HCT116 (cell line): Measurements from ENCODE around the gene RCSD1. TPM values are rescaled to one million over a fixed set of nuclear protein-coding genes. Genes with fewer than 3 reads are reported as not detected.

Experiments used
- ATAC-seq: fragments of 200-7000 bp; cut with Tn5 transposase; 2 replicates; pipeline ENCODE4 v1.9.1; 2020; ENCODE audit warnings: mild to moderate bottlenecking, moderate library complexity
- BruUV-seq: library from RNA; stranded (reverse); fragments of 400-500 nt; replicated peaks from 2 replicates; lab custom pipeline; 2021; lab: Mats Ljungman, UMichigan
- CTCF ChIA-PET: fragments of 300-600 bp; sonication (Branson Sonifier 250); formaldehyde crosslinking; loops from one replicate; lab custom pipeline; 2021; ENCODE audit warnings: antibody characterized with exemption; lab: Charles Lee
- POLR2A ChIA-PET: fragments of 300-600, 350-600 bp; sonication (Branson Sonifier 250); formaldehyde crosslinking; loops from one replicate; lab custom pipeline; 2021; ENCODE audit warnings: antibody characterized with exemption; lab: Charles Lee
- RAD21 ChIA-PET, 2 experiments: fragments of 300-600 bp; sonication (Branson Sonifier 250); formaldehyde crosslinking; loops; one replicate each; lab custom pipeline; 2023; ENCODE audit warnings: low total read pairs in 2 of 2; ENCODE audit not compliant: uncharacterized antibody in 2 of 2, unreplicated experiment in 2 of 2, low non-redundant PET in 1 of 2; lab: Charles Lee
- DNase-seq: peaks from one replicate; pipeline ENCODE4 v3.0.0-alpha.2; 2010; ENCODE audit warnings: low read depth, low spot score
- H2AFZ ChIP-seq: fragments of 200-600 bp; shearing (Covaris generic), sonication (generic); 2 replicates; pipeline ENCODE4 v1.6.1; 2017; ENCODE audit warnings: low read depth, mixed run types, mixed read lengths, antibody characterized with exemption, low read length; ENCODE audit not compliant: poor library complexity, severe bottlenecking
- H3K27ac ChIP-seq: 2 replicates; pipeline ENCODE4 v1.5.1; 2012; ENCODE audit warnings: low read depth, low read length
- H3K27me3 ChIP-seq: fragments of 200-600 bp; sonication (generic); 2 replicates; pipeline ENCODE4 v1.6.1; 2016; ENCODE audit warnings: mixed run types, low read length, mixed read lengths; ENCODE audit not compliant: insufficient read depth
- H3K36me3 ChIP-seq, 2 experiments: fragments of 200-500 bp in 1 of 2; fragments of 200-600 bp in 1 of 2; sonication (Bioruptor generic) in 1 of 2; sonication (generic) in 1 of 2; 2 replicates each; pipeline versions ENCODE4 v1.5.1 to v1.6.1; 2014 to 2016; ENCODE audit warnings: low read length in 2 of 2, inconsistent platforms in 1 of 2, mixed read lengths in 1 of 2, mixed run types in 1 of 2; ENCODE audit not compliant: insufficient read depth in 2 of 2, control insufficient read depth in 1 of 2
- H3K4me1 ChIP-seq, 2 experiments: fragments of 200-600 bp in 1 of 2; sonication (generic) in 1 of 2; 2 replicates each; pipeline versions ENCODE4 v1.5.1 to v1.6.1; 2012 to 2017; ENCODE audit warnings: low read length in 2 of 2, inconsistent platforms in 1 of 2, mild to moderate bottlenecking in 1 of 2, mixed read lengths in 1 of 2, mixed run types in 1 of 2, moderate library complexity in 1 of 2; ENCODE audit not compliant: insufficient read depth in 2 of 2, control insufficient read depth in 1 of 2
- H3K4me2 ChIP-seq: fragments of 200-600 bp; sonication (generic); 2 replicates; pipeline ENCODE4 v1.6.1; 2017; ENCODE audit warnings: mixed run types, low read length, mixed read lengths
- H3K4me3 ChIP-seq, 2 experiments: fragments of 200-600 bp in 1 of 2; sonication (generic) in 1 of 2; replicated peaks in 1 of 2; 2 replicates each; pipeline ENCODE4 v1.5.1; 2011 to 2016; ENCODE audit warnings: low read length in 2 of 2, control low read depth in 1 of 2, low read depth in 1 of 2, mild to moderate bottlenecking in 1 of 2, mixed read lengths in 1 of 2, mixed run types in 1 of 2
- H3K79me2 ChIP-seq: fragments of 200-600 bp; sonication (generic); 2 replicates; pipeline ENCODE4 v1.6.1; 2017; ENCODE audit warnings: mild to moderate bottlenecking, mixed run types, low read length, moderate library complexity, mixed read lengths; ENCODE audit not compliant: insufficient read depth
- H3K9ac ChIP-seq: fragments of 200-600 bp; sonication (generic); 2 replicates; pipeline ENCODE4 v1.6.1; 2016; ENCODE audit warnings: low read length, mixed read lengths
- H3K9me2 ChIP-seq: fragments of 200-600 bp; sonication (generic), shearing (Covaris generic); 2 replicates; pipeline ENCODE4 v1.6.1; 2017; ENCODE audit warnings: mixed run types, mild to moderate bottlenecking, moderate library complexity; ENCODE audit not compliant: insufficient read depth
- H3K9me3 ChIP-seq, 2 experiments: fragments of 200-500 bp in 1 of 2; fragments of 200-600 bp in 1 of 2; sonication (Bioruptor generic) in 1 of 2; sonication (generic) in 1 of 2; 2 replicates each; pipeline ENCODE4 v1.6.1; 2014 to 2017; ENCODE audit warnings: low read length in 2 of 2, mixed read lengths in 2 of 2, inconsistent platforms in 1 of 2, low read depth in 1 of 2, mild to moderate bottlenecking in 1 of 2, mixed run types in 1 of 2, moderate library complexity in 1 of 2; ENCODE audit not compliant: control insufficient read depth in 1 of 2, insufficient read depth in 1 of 2
- H4K20me1 ChIP-seq: fragments of 200-600 bp; sonication (generic), shearing (Covaris generic); 2 replicates; pipeline ENCODE4 v1.6.1; 2017; ENCODE audit warnings: mixed run types, mild to moderate bottlenecking, moderate library complexity; ENCODE audit not compliant: insufficient read depth
- CBX3 ChIP-seq: IDR thresholded peaks from 2 replicates; pipeline ENCODE4 v1.6.1; 2012; ENCODE audit warnings: low read depth
- EGR1 ChIP-seq: IDR thresholded peaks from 2 replicates; pipeline ENCODE4 v1.6.1; 2012; ENCODE audit warnings: low read depth
- ELF1 ChIP-seq: IDR thresholded peaks from 2 replicates; pipeline ENCODE4 v1.6.1; 2012; ENCODE audit warnings: low read depth, borderline replicate concordance
- EZH2 ChIP-seq: fragments of 200-600 bp; sonication (generic); IDR thresholded peaks from 2 replicates; pipeline ENCODE4 v1.6.1; 2017; ENCODE audit warnings: antibody characterized with exemption, mixed run types
- EZH2phosphoT487 ChIP-seq: fragments of 200-600 bp; IDR thresholded peaks from 2 replicates; pipeline ENCODE4 v1.6.1; 2018; ENCODE audit warnings: antibody characterized with exemption, borderline replicate concordance
- FOSL1 ChIP-seq: IDR thresholded peaks from 2 replicates; pipeline ENCODE4 v1.6.1; 2012; ENCODE audit warnings: low read depth
- JUND ChIP-seq: IDR thresholded peaks from 2 replicates; pipeline ENCODE4 v1.6.1; 2012
- RAD21 ChIP-seq: IDR thresholded peaks from 2 replicates; pipeline ENCODE4 v1.6.1; 2012; ENCODE audit warnings: low read depth, mild to moderate bottlenecking
- SIN3A ChIP-seq: IDR thresholded peaks from 2 replicates; pipeline ENCODE4 v1.6.1; 2012; ENCODE audit warnings: low read depth
- SP1 ChIP-seq: IDR thresholded peaks from 2 replicates; pipeline ENCODE4 v1.6.1; 2012; ENCODE audit warnings: low read depth
- SRF ChIP-seq: IDR thresholded peaks from 2 replicates; pipeline ENCODE4 v1.6.1; 2012; ENCODE audit warnings: low read depth
- YY1 ChIP-seq: IDR thresholded peaks from 2 replicates; pipeline ENCODE4 v1.6.1; 2011; ENCODE audit warnings: low read length, low read depth, moderate library complexity, mild to moderate bottlenecking; ENCODE audit not compliant: insufficient replicate concordance; ENCODE audit errors: extremely low read depth
- ZNF274 ChIP-seq: fragments of 200-500 bp; sonication (Bioruptor generic); IDR thresholded peaks from 2 replicates; pipeline ENCODE4 v1.6.1; 2014; ENCODE audit warnings: mild to moderate bottlenecking, low read depth, low read length, inconsistent platforms
- intact Hi-C: fragments of 100-400 bp; cut with micrococcal nuclease; formaldehyde crosslinking; loops from 2 replicates; pipeline ENCODE4 v1.10.0; 2022
- total RNA-seq: library from RNA; stranded (reverse); gene quantifications from one replicate; pipeline ENCODE4 v1.2.1, GENCODE V29; 2021; ENCODE audit not compliant: unreplicated experiment
- TF ChIP-seq, protein P1 (sequence below), 3 experiments: fragments of 200-600 bp in 1 of 3; sonication (generic) in 1 of 3; IDR thresholded peaks in 2 of 3; conservative IDR thresholded peaks in 1 of 3; 2 replicates each; pipeline ENCODE4 v1.5.1; 2012 to 2017; ENCODE audit warnings: low read depth in 2 of 3, low read length in 2 of 3, antibody characterized with exemption in 1 of 3, borderline replicate concordance in 1 of 3, control low read depth in 1 of 3, mild to moderate bottlenecking in 1 of 3, mixed read lengths in 1 of 3, mixed run types in 1 of 3, moderate library complexity in 1 of 3; ENCODE audit not compliant: insufficient read depth in 1 of 3
- TF ChIP-seq, protein P2 (sequence below): IDR thresholded peaks from 2 replicates; pipeline ENCODE4 v1.6.1; 2012
- TF ChIP-seq, protein P3 (sequence below): IDR thresholded peaks from 2 replicates; pipeline ENCODE4 v1.6.1; 2012
- TF ChIP-seq, protein P4 (sequence below): IDR thresholded peaks from 2 replicates; pipeline ENCODE4 v1.6.1; 2012; ENCODE audit warnings: low read depth

Gene RCSD1
- total RNA-seq, 1 experiment from 2014 or later: 0.15 TPM

DNA sequence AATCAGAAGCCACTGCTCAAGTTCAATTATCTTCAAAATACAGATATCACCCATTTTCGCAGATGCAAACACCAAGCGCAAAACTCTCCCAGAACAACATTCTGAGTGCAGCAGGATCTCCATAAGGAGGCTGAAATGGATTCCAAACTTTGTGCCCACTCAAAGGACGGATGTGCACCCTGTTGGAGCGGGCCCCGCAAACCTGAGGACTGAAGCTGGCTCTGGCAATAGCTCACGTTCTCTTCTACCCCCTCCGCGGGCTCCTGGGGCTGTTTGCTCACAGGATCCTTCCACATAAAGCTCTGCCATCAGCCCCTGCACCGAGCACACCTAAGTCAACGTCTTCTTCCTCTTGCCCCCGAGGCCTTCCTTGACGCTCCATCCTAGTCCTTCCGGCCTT lies 11.7 kb upstream of the RCSD1 start:
- Histone ChIP-seq H4K20me1 (no peaks in the 10 kb centered on the region), H3K36me3 (no peaks in the 10 kb centered on the region), H3K79me2 (no peaks in the 10 kb centered on the region), H3K4me2 (no peak overlapping the region), H3K4me3 (no peak overlapping the region), H3K27me3 (no peaks in the 10 kb centered on the region), H2AFZ (no peak overlapping the region), H3K4me1 (no peaks in the 10 kb centered on the region), H3K9me3 (no peaks in the 10 kb centered on the region), H3K27ac (no peak overlapping the region), H3K9me2 (no peaks in the 10 kb centered on the region), H3K9ac (no peak overlapping the region)
- ChIA-PET POLR2A (no interaction called here), RAD21 (no interaction called here), CTCF (no interaction called here)
- ATAC-seq: no peak
- BruUV-seq: no TSS peak
- intact Hi-C loops: no loop called here
- no peak for DNase-seq
- TF ChIP-seq, protein P1, sequence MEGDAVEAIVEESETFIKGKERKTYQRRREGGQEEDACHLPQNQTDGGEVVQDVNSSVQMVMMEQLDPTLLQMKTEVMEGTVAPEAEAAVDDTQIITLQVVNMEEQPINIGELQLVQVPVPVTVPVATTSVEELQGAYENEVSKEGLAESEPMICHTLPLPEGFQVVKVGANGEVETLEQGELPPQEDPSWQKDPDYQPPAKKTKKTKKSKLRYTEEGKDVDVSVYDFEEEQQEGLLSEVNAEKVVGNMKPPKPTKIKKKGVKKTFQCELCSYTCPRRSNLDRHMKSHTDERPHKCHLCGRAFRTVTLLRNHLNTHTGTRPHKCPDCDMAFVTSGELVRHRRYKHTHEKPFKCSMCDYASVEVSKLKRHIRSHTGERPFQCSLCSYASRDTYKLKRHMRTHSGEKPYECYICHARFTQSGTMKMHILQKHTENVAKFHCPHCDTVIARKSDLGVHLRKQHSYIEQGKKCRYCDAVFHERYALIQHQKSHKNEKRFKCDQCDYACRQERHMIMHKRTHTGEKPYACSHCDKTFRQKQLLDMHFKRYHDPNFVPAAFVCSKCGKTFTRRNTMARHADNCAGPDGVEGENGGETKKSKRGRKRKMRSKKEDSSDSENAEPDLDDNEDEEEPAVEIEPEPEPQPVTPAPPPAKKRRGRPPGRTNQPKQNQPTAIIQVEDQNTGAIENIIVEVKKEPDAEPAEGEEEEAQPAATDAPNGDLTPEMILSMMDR (IDR thresholded peaks at IDR 0.05 in 2 of 3, conservative IDR thresholded peaks at IDR 0.05 in 1 of 3; ENCODE audit: borderline replicate concordance in 1 of 3, insufficient read depth in 1 of 3, low read depth in 2 of 3, low read length in 2 of 3): no peak
- TF ChIP-seq, protein P2, sequence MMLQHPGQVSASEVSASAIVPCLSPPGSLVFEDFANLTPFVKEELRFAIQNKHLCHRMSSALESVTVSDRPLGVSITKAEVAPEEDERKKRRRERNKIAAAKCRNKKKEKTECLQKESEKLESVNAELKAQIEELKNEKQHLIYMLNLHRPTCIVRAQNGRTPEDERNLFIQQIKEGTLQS: no peak
- TF ChIP-seq, protein P3, sequence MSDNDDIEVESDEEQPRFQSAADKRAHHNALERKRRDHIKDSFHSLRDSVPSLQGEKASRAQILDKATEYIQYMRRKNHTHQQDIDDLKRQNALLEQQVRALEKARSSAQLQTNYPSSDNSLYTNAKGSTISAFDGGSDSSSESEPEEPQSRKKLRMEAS: no peak
- no peak for TF ChIP-seq ZNF274
- TF ChIP-seq SRF: no peak
- TF ChIP-seq SP1: no peak
- TF ChIP-seq JUND: no peak
- TF ChIP-seq ELF1: no peak
- TF ChIP-seq, protein P4, sequence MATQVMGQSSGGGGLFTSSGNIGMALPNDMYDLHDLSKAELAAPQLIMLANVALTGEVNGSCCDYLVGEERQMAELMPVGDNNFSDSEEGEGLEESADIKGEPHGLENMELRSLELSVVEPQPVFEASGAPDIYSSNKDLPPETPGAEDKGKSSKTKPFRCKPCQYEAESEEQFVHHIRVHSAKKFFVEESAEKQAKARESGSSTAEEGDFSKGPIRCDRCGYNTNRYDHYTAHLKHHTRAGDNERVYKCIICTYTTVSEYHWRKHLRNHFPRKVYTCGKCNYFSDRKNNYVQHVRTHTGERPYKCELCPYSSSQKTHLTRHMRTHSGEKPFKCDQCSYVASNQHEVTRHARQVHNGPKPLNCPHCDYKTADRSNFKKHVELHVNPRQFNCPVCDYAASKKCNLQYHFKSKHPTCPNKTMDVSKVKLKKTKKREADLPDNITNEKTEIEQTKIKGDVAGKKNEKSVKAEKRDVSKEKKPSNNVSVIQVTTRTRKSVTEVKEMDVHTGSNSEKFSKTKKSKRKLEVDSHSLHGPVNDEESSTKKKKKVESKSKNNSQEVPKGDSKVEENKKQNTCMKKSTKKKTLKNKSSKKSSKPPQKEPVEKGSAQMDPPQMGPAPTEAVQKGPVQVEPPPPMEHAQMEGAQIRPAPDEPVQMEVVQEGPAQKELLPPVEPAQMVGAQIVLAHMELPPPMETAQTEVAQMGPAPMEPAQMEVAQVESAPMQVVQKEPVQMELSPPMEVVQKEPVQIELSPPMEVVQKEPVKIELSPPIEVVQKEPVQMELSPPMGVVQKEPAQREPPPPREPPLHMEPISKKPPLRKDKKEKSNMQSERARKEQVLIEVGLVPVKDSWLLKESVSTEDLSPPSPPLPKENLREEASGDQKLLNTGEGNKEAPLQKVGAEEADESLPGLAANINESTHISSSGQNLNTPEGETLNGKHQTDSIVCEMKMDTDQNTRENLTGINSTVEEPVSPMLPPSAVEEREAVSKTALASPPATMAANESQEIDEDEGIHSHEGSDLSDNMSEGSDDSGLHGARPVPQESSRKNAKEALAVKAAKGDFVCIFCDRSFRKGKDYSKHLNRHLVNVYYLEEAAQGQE: no peak
- no peak for TF ChIP-seq YY1
- no peak for TF ChIP-seq CBX3
- TF ChIP-seq EZH2: no peak
- no peak for TF ChIP-seq EZH2phosphoT487
- no peak for TF ChIP-seq SIN3A
- TF ChIP-seq FOSL1: no peak
- TF ChIP-seq EGR1: no peak
- no peak for TF ChIP-seq RAD21
